A172 (cell line): ENCODE data around the gene LYZL2. TPM values are rescaled to one million over a fixed set of nuclear protein-coding genes. Genes with fewer than 3 reads are reported as not detected.
"Not testable (repeated sequence)": the region's sequence is repeated elsewhere in the genome, so short reads cannot be mapped to it uniquely, and the experiment has no call there.

ENCODE experiments used
- DNase-seq: peaks from one replicate; pipeline ENCODE4 v3.0.0-alpha.2; 2015; ENCODE audit warnings: low spot score
- total RNA-seq: library from RNA; depleted of rRNA; stranded (reverse); fragments of >200 nt; shearing (Covaris generic); gene quantifications from 2 replicates; pipeline ENCODE4 v1.2.3, GENCODE V29; 2014; rRNA removed

Gene LYZL2
- total RNA-seq, 1 experiment from 2014 or later = not detected

DNA sequence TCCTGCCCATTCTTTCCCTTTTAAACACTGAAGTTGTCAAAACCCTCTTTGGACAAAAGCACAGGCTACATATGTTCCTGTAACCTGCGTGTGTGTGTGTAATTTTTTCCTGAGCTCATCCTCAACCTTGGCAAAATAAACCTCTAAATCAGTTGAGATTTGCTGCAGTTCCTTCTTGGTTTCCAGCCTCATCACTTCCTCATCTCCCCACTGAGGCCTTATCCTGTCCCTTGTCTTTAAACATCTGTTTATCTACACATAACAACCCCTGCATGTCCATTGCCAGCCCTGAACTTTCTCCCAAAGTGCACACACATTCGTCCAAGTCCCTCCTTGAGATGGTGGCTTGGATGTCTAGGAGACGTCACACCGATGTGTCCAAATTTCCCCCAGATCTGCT lies 35.5 kb downstream of the LYZL2 start:
- DNase-seq = no peak

DNA sequence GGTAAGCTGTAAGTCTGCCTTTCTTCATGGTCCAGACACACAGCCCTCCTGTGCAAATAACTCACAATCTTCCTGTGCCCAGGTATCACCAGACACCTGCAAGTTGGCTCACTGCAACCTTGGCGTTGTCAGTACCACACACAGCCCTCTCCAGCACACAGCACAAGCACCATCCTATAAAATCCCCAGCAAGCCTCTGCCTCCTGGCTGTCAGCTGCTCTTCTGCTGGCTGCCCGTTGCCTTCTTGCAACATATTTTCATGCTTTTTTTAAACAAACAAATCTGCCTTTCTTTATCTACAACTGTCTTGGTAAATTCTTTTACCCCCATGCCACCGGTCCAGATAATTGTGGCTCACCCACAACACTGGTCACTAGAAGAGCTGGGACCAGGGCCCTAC lies 36.8 kb downstream of the LYZL2 start:
- DNase-seq = not testable (repeated sequence)

DNA sequence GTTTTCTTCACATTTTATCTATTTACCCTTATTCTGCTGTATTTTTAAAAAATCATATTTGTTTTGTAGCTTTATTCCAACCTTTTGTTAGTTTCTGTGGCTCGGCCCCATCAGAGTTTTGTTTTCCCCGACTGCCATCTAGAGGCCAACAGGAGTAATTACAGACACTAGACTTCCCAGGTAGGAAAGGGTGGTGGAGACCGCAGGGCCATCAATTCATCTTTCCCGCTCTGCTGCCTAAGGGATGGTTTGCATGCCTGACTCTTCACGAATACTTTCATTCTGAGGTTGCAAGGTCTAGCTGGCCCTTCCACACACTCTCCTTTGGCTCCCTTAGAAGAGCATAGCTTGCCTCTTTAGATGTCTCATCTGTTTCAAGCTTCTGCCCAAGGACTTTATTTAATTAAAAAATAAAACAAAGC lies 38.3 kb downstream of the LYZL2 start:
- DNase-seq = peak; percentile 46

GRCh38 chr10:30589441-30589840 lies 40.1 kb downstream of the LYZL2 start:
- no peak for DNase-seq

GRCh38 chr10:30587522-30588031 lies 42.0 kb downstream of the LYZL2 start:
- no peak for DNase-seq

DNA sequence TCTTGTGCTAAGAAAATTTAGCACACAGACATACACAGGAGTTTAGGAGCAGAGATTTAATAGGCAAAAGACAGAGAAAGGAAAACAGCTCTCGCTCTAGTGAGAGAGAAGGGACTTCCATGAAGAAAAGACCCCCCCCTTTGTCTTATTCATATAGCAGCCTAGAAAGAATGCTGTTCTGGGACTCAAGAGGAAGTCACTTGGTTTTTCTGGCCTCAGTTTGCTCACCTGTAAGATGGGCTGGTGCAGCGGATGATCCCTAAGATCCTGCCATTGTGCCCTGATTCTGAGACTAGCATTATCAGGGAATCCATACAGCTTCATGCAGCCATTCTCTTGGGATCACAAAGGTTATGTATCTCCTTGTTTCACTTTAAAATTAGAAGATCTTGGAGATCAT lies 42.7 kb downstream of the LYZL2 start:
- DNase-seq = no peak

GRCh38 chr10:30583778-30584415 lies 45.7 kb downstream of the LYZL2 start:
- peak; percentile 81 for DNase-seq

- peak; percentile 33 for DNase-seq
Observed at GRCh38 chr10:30581779-30582380, 47.7 kb downstream of the LYZL2 start.

DNA sequence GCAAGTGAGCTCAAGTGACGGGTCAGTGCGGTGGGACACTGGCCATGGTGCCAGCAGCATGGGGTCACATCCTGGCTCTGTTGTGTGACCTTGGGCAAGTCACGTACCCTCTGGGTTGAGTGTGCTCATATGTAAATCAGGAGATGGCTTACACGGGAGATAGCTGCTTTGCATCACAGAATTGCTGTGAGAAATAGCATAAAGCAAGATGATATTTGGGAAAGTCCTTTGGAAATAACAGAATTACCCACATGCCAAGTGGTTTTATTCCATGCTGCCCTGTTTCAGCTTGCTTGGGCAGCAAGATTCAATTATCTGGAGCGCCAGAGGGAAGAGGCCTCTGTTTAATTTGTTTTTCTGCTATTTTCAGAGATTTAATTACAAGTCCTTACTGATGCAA lies 48.9 kb downstream of the LYZL2 start:
- no peak for DNase-seq

DNA sequence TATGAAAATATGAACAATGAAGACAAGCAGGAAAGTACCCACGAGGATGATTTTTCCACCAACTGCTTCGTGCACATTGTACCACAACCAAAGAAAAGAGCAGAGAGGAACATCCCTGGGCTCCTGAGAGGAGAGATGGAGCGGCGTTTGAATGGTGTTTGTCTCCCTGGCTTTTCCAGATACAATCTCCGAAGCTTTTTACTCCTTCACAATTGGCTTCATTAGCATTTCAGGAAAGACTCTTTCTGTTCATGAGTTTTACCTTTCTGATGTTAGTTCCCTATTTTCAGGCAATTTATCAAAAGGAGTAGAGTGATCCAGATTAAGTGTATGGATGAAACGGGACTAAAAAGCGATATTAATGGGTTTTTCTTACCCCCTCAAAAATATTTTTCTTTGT lies 49.3 kb downstream of the LYZL2 start:
- DNase-seq = no peak

- DNase-seq = no peak
Observed at GRCh38 chr10:30579574-30579973, 50.0 kb downstream of the LYZL2 start.

GRCh38 chr10:30577048-30577447 lies 52.5 kb downstream of the LYZL2 start:
- DNase-seq = no peak

GRCh38 chr10:30576641-30577040 lies 52.9 kb downstream of the LYZL2 start:
- DNase-seq = no peak

DNA sequence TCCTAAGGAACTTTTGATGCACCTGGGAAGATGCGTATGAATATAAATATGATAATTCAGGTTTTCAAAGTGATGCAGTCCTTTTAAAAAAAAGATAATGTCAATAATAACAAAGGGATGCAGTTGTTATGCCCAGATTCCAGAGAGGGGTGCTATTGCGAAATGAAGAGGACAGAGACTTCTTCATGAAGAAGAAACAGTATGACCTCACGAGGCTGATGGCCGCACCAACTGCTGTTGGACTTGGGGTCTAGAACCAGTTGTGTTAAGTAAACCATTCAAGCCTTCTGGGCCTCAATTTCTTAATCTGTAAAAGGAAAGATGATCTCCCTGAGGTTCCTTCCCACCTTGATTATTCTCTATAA lies 55.1 kb downstream of the LYZL2 start:
- no peak for DNase-seq

GRCh38 chr10:30573721-30574431 lies 55.7 kb downstream of the LYZL2 start:
- DNase-seq = no peak

DNA sequence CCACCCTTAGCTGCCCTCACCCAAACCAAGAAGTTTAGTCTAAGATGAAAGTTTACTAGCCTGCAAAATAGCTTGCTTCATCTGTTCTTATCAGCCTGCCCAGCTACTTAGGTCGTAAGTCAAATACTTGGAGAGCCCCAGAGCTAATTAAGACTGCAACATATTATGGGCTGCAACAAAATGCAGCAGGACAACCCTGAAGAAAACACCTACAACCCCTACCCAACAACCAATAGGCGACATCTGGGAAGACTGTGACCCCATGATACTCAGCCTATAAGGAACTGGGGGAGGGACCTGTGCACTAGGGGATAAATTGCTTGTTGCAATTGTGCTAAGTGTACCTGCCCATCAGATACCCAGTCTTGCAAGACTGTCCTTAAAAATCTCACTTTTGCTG lies 64.1 kb downstream of the LYZL2 start:
- no peak for DNase-seq

DNA sequence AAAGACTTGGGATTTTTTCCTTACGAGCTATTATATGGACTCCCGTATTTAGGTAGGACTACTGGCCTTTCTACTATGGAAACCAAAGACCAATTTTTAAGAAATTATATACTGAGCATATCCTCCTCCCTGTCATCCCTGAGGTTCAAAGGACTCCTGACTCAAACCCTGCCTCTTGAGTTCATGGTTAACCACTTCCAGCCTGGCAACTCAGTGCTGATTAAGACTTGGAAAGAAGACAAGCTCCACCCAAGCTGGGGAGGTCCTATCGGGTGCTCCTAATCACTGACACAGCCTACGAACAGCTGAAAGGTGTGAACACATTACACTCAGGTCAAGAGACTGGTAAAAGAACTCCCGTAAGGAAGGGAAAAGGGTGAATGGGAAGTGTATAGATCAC lies 66.8 kb downstream of the LYZL2 start:
- DNase-seq = no peak

Other genes starting within 250 kb of the LYZL2 start
- 12.4 and 14.9 TPM in 2 replicates for gene MAP3K8, start 195.6 kb downstream of the LYZL2 start, total RNA-seq